HEK293 (cell line): ENCODE measurements around the gene FAM76A.
A peak's percentile ranks its signal among the peaks of the same experiment; 100 is the strongest.

Experiments used
- FEZF1 ChIP-seq: fragments of 450-650 bp; formaldehyde crosslinking; IDR thresholded peaks from 2 replicates; pipeline ENCODE4 v1.5.1; 2016; ENCODE audit warnings: missing biosample characterization, missing genetic modification characterization
- GLIS1 ChIP-seq: fragments of 450-650 bp; formaldehyde crosslinking; IDR thresholded peaks from 2 replicates; pipeline ENCODE4 v1.5.1; 2016; ENCODE audit warnings: missing biosample characterization, missing genetic modification characterization
- KLF10 ChIP-seq: fragments of 450-650 bp; IDR thresholded peaks from 2 replicates; pipeline ENCODE4 v1.5.1; 2018; ENCODE audit warnings: missing biosample characterization, mild to moderate bottlenecking, missing genetic modification characterization
- KLF16 ChIP-seq: fragments of 450-650 bp; formaldehyde crosslinking; IDR thresholded peaks from 2 replicates; pipeline ENCODE4 v1.5.1; 2017; ENCODE audit warnings: missing biosample characterization, missing genetic modification characterization
- SALL2 ChIP-seq: fragments of 450-650 bp; formaldehyde crosslinking; IDR thresholded peaks from 2 replicates; pipeline ENCODE4 v1.5.0; 2017; ENCODE audit warnings: missing biosample characterization, mild to moderate bottlenecking, missing genetic modification characterization, borderline replicate concordance
- SETDB1 ChIP-seq: IDR thresholded peaks from one replicate; pipeline ENCODE4 v1.6.1; 2017; ENCODE audit warnings: mild to moderate bottlenecking, low read length, moderate library complexity, mixed read lengths; ENCODE audit not compliant: insufficient read length
- SP7 ChIP-seq: fragments of 450-650 bp; formaldehyde crosslinking; IDR thresholded peaks from 2 replicates; pipeline ENCODE4 v1.5.1; 2016; ENCODE audit warnings: missing biosample characterization, missing genetic modification characterization
- TCF7L2 ChIP-seq: IDR thresholded peaks from 2 replicates; pipeline ENCODE4 v1.6.1; 2011; ENCODE audit warnings: low read depth, mild to moderate bottlenecking, inconsistent platforms, low read length, moderate library complexity, borderline replicate concordance
- ZBTB1 ChIP-seq: fragments of 450-650 bp; formaldehyde crosslinking; IDR thresholded peaks from 2 replicates; pipeline ENCODE4 v1.5.1; 2016; ENCODE audit warnings: missing biosample characterization, missing genetic modification characterization
- ZEB2 ChIP-seq: fragments of 450-650 bp; formaldehyde crosslinking; IDR thresholded peaks from 2 replicates; pipeline ENCODE4 v1.5.1; 2016; ENCODE audit warnings: missing biosample characterization, missing genetic modification characterization
- ZNF10 ChIP-seq: fragments of 450-650 bp; formaldehyde crosslinking; IDR thresholded peaks from 2 replicates; pipeline ENCODE4 v1.5.1; 2017; ENCODE audit warnings: missing biosample characterization, missing genetic modification characterization
- ZNF114 ChIP-seq: fragments of 450-650 bp; formaldehyde crosslinking; IDR thresholded peaks from 2 replicates; pipeline ENCODE4 v1.5.0; 2017; ENCODE audit warnings: missing biosample characterization, missing genetic modification characterization
- ZNF146 ChIP-seq: fragments of 450-650 bp; formaldehyde crosslinking; IDR thresholded peaks from 2 replicates; pipeline ENCODE4 v1.5.1; 2016; ENCODE audit warnings: missing biosample characterization, missing genetic modification characterization
- ZNF214 ChIP-seq: fragments of 450-650 bp; formaldehyde crosslinking; IDR thresholded peaks from 2 replicates; pipeline ENCODE4 v1.5.1; 2017; ENCODE audit warnings: missing biosample characterization, mild to moderate bottlenecking, missing genetic modification characterization, borderline replicate concordance
- ZNF37A ChIP-seq: fragments of 450-650 bp; IDR thresholded peaks from 2 replicates; pipeline ENCODE4 v1.5.1; 2018; ENCODE audit warnings: missing biosample characterization, missing genetic modification characterization
- ZNF398 ChIP-seq: fragments of 450-650 bp; formaldehyde crosslinking; IDR thresholded peaks from 2 replicates; pipeline ENCODE4 v1.5.1; 2017; ENCODE audit warnings: missing biosample characterization, missing genetic modification characterization
- ZNF513 ChIP-seq: fragments of 450-650 bp; IDR thresholded peaks from 2 replicates; pipeline ENCODE4 v1.5.1; 2018; ENCODE audit warnings: missing biosample characterization, missing genetic modification characterization
- ZNF530 ChIP-seq: fragments of 450-650 bp; formaldehyde crosslinking; IDR thresholded peaks from 2 replicates; pipeline ENCODE4 v1.5.1; 2016; ENCODE audit warnings: low read depth, missing biosample characterization, missing genetic modification characterization
- ZSCAN16 ChIP-seq: fragments of 450-650 bp; formaldehyde crosslinking; IDR thresholded peaks from 2 replicates; pipeline ENCODE4 v1.5.1; 2016; ENCODE audit warnings: missing biosample characterization, missing genetic modification characterization
- ZSCAN30 ChIP-seq: fragments of 450-650 bp; IDR thresholded peaks from 2 replicates; pipeline ENCODE4 v1.5.1; 2018; ENCODE audit warnings: missing biosample characterization, mild to moderate bottlenecking, missing genetic modification characterization, moderate library complexity
- TF ChIP-seq, protein P1 (sequence below): fragments of 450-650 bp; formaldehyde crosslinking; IDR thresholded peaks from 2 replicates; pipeline ENCODE4 v1.5.1; 2016; ENCODE audit warnings: missing biosample characterization, missing genetic modification characterization
- TF ChIP-seq, protein P2 (sequence below): fragments of 450-650 bp; formaldehyde crosslinking; IDR thresholded peaks from 2 replicates; pipeline ENCODE4 v1.5.1; 2017; ENCODE audit warnings: missing biosample characterization, missing genetic modification characterization
- TF ChIP-seq, protein P3 (sequence below): fragments of 450-650 bp; formaldehyde crosslinking; IDR thresholded peaks from 2 replicates; pipeline ENCODE4 v1.5.1; 2016; ENCODE audit warnings: missing biosample characterization, missing genetic modification characterization
- TF ChIP-seq, protein P4 (sequence below): fragments of 450-650 bp; formaldehyde crosslinking; IDR thresholded peaks from 2 replicates; pipeline ENCODE4 v1.5.1; 2016; ENCODE audit warnings: missing biosample characterization, missing genetic modification characterization

FAM76A gene

GRCh38 chr1:27726173-27727044 is 648 bp downstream of the FAM76A start (continued):
- TF ChIP-seq ZEB2 (tag by site-specific recombination) (no peak), ZNF114 (tag by site-specific recombination) (no peak), ZBTB1 (no peak), FEZF1 (tag by site-specific recombination) (no peak), ZNF146 (no peak), SALL2 (tag by site-specific recombination) (no peak), ZNF398 (tag by site-specific recombination) (no peak), GLIS1 (tag by site-specific recombination) (peak; percentile 98), SP7 (no peak), ZNF37A (tag by site-specific recombination) (no peak), KLF10 (tag by site-specific recombination) (peak; percentile 65; the same call in 1 of the 2 replicates), ZNF214 (no peak), ZSCAN30 (0 out of 2 replicates have a peak, but pooled peaks have one; percentile 6), ZNF10 (tag by site-specific recombination) (no peak), TCF7L2 (no peak), KLF16 (tag by site-specific recombination) (0 out of 2 replicates have a peak, but pooled peaks have one; percentile 35), ZNF513 (tag by site-specific recombination) (0 out of 2 replicates have a peak, but pooled peaks have one; percentile 12), SETDB1 (no peak), ZNF530 (no peak), ZSCAN16 (no peak)
- TF ChIP-seq, protein P1, sequence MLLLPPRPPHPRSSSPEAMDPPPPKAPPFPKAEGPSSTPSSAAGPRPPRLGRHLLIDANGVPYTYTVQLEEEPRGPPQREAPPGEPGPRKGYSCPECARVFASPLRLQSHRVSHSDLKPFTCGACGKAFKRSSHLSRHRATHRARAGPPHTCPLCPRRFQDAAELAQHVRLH (tag by site-specific recombination) = no peak
- TF ChIP-seq, protein P2, sequence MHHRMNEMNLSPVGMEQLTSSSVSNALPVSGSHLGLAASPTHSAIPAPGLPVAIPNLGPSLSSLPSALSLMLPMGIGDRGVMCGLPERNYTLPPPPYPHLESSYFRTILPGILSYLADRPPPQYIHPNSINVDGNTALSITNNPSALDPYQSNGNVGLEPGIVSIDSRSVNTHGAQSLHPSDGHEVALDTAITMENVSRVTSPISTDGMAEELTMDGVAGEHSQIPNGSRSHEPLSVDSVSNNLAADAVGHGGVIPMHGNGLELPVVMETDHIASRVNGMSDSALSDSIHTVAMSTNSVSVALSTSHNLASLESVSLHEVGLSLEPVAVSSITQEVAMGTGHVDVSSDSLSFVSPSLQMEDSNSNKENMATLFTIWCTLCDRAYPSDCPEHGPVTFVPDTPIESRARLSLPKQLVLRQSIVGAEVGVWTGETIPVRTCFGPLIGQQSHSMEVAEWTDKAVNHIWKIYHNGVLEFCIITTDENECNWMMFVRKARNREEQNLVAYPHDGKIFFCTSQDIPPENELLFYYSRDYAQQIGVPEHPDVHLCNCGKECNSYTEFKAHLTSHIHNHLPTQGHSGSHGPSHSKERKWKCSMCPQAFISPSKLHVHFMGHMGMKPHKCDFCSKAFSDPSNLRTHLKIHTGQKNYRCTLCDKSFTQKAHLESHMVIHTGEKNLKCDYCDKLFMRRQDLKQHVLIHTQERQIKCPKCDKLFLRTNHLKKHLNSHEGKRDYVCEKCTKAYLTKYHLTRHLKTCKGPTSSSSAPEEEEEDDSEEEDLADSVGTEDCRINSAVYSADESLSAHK (tag by site-specific recombination) = no peak
- TF ChIP-seq, protein P3, sequence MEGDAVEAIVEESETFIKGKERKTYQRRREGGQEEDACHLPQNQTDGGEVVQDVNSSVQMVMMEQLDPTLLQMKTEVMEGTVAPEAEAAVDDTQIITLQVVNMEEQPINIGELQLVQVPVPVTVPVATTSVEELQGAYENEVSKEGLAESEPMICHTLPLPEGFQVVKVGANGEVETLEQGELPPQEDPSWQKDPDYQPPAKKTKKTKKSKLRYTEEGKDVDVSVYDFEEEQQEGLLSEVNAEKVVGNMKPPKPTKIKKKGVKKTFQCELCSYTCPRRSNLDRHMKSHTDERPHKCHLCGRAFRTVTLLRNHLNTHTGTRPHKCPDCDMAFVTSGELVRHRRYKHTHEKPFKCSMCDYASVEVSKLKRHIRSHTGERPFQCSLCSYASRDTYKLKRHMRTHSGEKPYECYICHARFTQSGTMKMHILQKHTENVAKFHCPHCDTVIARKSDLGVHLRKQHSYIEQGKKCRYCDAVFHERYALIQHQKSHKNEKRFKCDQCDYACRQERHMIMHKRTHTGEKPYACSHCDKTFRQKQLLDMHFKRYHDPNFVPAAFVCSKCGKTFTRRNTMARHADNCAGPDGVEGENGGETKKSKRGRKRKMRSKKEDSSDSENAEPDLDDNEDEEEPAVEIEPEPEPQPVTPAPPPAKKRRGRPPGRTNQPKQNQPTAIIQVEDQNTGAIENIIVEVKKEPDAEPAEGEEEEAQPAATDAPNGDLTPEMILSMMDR (tag by site-specific recombination) = no peak
- TF ChIP-seq, protein P4, sequence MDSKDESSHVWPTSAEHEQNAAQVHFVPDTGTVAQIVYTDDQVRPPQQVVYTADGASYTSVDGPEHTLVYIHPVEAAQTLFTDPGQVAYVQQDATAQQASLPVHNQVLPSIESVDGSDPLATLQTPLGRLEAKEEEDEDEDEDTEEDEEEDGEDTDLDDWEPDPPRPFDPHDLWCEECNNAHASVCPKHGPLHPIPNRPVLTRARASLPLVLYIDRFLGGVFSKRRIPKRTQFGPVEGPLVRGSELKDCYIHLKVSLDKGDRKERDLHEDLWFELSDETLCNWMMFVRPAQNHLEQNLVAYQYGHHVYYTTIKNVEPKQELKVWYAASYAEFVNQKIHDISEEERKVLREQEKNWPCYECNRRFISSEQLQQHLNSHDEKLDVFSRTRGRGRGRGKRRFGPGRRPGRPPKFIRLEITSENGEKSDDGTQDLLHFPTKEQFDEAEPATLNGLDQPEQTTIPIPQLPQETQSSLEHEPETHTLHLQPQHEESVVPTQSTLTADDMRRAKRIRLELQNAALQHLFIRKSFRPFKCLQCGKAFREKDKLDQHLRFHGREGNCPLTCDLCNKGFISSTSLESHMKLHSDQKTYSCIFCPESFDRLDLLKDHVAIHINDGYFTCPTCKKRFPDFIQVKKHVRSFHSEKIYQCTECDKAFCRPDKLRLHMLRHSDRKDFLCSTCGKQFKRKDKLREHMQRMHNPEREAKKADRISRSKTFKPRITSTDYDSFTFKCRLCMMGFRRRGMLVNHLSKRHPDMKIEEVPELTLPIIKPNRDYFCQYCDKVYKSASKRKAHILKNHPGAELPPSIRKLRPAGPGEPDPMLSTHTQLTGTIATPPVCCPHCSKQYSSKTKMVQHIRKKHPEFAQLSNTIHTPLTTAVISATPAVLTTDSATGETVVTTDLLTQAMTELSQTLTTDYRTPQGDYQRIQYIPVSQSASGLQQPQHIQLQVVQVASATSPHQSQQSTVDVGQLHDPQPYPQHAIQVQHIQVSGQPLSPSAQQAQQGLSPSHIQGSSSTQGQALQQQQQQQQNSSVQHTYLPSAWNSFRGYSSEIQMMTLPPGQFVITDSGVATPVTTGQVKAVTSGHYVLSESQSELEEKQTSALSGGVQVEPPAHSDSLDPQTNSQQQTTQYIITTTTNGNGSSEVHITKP (tag by site-specific recombination) = peak; percentile 95
